ENCODE data around the gene ANKRD53.

DNA sequence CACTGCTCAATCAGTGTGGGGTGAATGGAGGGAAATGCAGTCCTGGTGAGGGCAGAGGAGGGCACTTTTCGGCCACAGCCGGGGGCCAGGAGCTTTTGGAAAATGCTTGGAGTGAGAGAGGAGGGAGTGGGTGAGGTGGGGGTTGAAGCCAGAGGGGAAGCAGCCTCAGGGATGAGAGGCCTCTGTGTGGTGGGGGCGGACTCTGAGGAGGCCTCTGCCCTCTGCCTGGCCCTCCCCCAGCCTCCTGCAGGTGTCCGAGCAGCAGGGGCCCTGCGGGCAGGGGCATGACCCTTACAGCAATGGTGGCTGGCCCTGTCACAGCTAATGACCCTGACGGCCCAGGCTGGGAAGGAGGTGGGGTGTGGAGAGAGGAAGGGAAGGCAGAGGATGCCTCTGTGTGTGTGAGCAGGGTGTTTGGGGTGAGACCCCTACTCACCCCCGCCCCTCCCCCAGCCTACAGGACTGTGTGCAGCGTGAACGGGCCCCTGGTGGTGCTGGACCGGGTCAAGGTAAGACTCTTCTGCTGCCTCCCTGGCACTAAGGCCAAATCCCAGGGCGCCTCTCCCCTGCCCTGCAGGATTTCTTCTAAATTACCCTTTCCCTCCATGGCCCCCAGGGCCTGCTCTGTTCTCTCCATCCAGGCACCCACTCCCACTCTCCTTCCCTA lies 35.1 kb upstream of the ANKRD53 start:
- TF ChIP-seq CTCF (IDR thresholded peaks at IDR 0.05) = no peak
- no peak for TF ChIP-seq EZH2 (IDR thresholded peaks at IDR 0.05; ENCODE audit: borderline replicate concordance, insufficient read depth, low read depth, low read length, poor library complexity, severe bottlenecking)
